ENCODE results near the gene PFKL. TPM values are rescaled to one million over a fixed set of nuclear protein-coding genes. Genes with fewer than 3 reads are reported as not detected.

Gene PFKL
- polyA plus RNA-seq, 2 of the 4 experiments (the other 2 are of a cell fraction): 23.2 to 38.7 TPM

DNA sequence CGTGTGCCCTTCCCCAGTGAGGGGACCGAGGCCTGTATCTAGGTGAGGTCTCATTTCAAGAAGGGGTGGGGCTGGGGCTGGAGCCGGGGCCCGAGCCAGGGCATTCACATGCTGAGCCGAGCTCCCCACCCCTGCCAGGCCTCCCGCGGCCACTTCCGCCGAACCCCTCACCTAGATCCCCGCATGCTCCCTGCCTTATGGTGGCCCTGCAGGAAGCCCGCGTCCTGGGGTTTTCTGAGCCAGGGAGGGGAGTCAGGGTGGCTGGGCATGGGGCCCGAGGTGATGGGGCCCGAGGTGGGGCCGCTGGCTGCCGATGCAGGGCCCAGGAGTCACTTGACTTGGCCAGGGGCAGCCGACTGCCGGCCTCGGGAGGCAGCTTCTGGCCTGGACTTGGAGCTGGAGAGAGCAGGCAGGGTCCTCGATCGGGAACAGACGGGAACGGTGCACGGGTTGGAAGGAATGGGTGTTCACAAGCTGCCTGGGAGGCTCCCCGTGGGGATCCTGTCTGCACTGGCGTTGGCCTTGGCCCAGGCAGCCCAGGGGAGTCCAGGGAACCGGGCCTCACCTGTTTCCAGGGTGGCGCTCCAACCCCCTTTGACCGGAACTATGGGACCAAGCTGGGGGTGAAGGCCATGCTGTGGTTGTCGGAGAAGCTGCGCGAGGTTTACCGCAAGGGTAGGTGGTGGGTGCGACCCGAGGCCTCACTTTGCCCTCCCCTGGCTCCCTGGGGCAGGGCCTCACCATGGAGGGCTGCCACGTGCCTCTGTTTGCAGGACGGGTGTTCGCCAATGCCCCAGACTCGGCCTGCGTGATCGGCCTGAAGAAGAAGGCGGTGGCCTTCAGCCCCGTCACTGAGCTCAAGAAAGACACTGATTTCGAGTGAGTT is 25.8 kb downstream of the PFKL start:
- ATAC-seq (no peak), FAIRE-seq (no peak), DNase-seq (ENCODE audit: low read depth in 1 of 2, low spot score in 1 of 2) (no peak)
- CTCF ChIA-PET: interaction anchor here (0.8 to 1.5 kb wide), 3 partner anchors 9 to 22 kb away, joined by 3 to 7 read pairs (median 4); no protein-coding TSS in a partner anchor
- WGBS (ENCODE audit: missing lambda C conversion rate): 94% methylated on average over 30 of the region's 44 CpGs
- H3K4me1 ChIP-seq: no peaks in the 10 kb centered on the region
- no peak overlapping the region for H3K27ac ChIP-seq
- H3K4me3 ChIP-seq: no peak overlapping the region
- no peak for TF ChIP-seq POLR2A (IDR thresholded peaks at IDR 0.05; ENCODE audit: low read length)
- no peak for TF ChIP-seq TFCP2L1 (CRISPR knock-in tag; IDR thresholded peaks at IDR 0.05)
- no peak for TF ChIP-seq RFX5 (IDR thresholded peaks at IDR 0.05)
- TF ChIP-seq ZFP36 (IDR thresholded peaks at IDR 0.05; ENCODE audit: borderline replicate concordance, partially characterized antibody): no peak
- no peak for TF ChIP-seq SMC3 (IDR thresholded peaks at IDR 0.05)
- TF ChIP-seq, protein P1, sequence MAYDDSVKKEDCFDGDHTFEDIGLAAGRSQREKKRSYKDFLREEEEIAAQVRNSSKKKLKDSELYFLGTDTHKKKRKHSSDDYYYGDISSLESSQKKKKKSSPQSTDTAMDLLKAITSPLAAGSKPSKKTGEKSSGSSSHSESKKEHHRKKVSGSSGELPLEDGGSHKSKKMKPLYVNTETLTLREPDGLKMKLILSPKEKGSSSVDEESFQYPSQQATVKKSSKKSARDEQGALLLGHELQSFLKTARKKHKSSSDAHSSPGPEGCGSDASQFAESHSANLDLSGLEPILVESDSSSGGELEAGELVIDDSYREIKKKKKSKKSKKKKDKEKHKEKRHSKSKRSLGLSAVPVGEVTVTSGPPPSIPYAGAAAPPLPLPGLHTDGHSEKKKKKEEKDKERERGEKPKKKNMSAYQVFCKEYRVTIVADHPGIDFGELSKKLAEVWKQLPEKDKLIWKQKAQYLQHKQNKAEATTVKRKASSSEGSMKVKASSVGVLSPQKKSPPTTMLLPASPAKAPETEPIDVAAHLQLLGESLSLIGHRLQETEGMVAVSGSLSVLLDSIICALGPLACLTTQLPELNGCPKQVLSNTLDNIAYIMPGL (CRISPR knock-in tag; IDR thresholded peaks at IDR 0.05; ENCODE audit: borderline replicate concordance): no peak
- TF ChIP-seq NPAS2 (CRISPR knock-in tag; IDR thresholded peaks at IDR 0.05; ENCODE audit: borderline replicate concordance): no peak
- TF ChIP-seq, protein P2, sequence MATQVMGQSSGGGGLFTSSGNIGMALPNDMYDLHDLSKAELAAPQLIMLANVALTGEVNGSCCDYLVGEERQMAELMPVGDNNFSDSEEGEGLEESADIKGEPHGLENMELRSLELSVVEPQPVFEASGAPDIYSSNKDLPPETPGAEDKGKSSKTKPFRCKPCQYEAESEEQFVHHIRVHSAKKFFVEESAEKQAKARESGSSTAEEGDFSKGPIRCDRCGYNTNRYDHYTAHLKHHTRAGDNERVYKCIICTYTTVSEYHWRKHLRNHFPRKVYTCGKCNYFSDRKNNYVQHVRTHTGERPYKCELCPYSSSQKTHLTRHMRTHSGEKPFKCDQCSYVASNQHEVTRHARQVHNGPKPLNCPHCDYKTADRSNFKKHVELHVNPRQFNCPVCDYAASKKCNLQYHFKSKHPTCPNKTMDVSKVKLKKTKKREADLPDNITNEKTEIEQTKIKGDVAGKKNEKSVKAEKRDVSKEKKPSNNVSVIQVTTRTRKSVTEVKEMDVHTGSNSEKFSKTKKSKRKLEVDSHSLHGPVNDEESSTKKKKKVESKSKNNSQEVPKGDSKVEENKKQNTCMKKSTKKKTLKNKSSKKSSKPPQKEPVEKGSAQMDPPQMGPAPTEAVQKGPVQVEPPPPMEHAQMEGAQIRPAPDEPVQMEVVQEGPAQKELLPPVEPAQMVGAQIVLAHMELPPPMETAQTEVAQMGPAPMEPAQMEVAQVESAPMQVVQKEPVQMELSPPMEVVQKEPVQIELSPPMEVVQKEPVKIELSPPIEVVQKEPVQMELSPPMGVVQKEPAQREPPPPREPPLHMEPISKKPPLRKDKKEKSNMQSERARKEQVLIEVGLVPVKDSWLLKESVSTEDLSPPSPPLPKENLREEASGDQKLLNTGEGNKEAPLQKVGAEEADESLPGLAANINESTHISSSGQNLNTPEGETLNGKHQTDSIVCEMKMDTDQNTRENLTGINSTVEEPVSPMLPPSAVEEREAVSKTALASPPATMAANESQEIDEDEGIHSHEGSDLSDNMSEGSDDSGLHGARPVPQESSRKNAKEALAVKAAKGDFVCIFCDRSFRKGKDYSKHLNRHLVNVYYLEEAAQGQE (IDR thresholded peaks at IDR 0.05): no peak
- no peak for TF ChIP-seq RAD21 (conservative IDR thresholded peaks at IDR 0.05 in 1 of 2, IDR thresholded peaks at IDR 0.05 in 1 of 2)
- no peak for TF ChIP-seq ZSCAN20 (CRISPR knock-in tag; IDR thresholded peaks at IDR 0.05)
- TF ChIP-seq, protein P3, sequence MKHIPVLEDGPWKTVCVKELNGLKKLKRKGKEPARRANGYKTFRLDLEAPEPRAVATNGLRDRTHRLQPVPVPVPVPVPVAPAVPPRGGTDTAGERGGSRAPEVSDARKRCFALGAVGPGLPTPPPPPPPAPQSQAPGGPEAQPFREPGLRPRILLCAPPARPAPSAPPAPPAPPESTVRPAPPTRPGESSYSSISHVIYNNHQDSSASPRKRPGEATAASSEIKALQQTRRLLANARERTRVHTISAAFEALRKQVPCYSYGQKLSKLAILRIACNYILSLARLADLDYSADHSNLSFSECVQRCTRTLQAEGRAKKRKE (CRISPR knock-in tag; IDR thresholded peaks at IDR 0.05; ENCODE audit: low read depth): no peak
- no peak for TF ChIP-seq POLR2AphosphoS2 (conservative IDR thresholded peaks at IDR 0.05; ENCODE audit: low read length)
- POLR2A ChIA-PET: no interaction called here
- H3K9me3 ChIP-seq: no peaks in the 10 kb centered on the region
- no peak overlapping the region for H3K4me2 ChIP-seq

DNA sequence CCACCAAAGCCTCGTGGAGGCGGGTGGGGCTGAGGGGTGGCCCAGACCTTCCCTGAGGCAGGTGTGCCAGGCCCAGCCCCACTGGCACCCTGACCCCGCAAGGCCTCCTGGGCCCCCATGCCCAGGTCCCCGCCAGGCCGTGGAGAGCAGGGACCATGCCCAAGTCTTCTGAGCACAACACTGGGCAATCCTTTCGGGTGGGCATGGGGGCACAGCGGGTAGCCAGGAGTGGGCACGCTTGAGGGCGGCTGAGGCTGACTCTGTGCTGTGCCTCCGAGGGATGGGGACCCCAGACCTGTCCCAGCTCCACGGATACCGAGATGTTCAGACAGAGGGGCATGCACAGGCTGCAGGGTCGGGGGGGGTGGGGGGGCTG is 26.4 kb downstream of the PFKL start:
- DNase-seq (ENCODE audit: low read depth in 1 of 2, low spot score in 1 of 2) (no peak), FAIRE-seq (no peak), ATAC-seq (no peak)
- Histone ChIP-seq H3K4me2 (no peak overlapping the region), H3K4me3 (no peak overlapping the region), H3K4me1 (no peaks in the 10 kb centered on the region), H3K9me3 (no peaks in the 10 kb centered on the region), H3K27ac (no peak overlapping the region)
- CTCF ChIA-PET: interaction anchor here (0.8 to 1.5 kb wide), 3 partner anchors 9 to 22 kb away, joined by 3 to 7 read pairs (median 4); no protein-coding TSS in a partner anchor
- no CpG with 5 or more reads among the region's 13 CpGs for whole genome bisulfite sequencing (ENCODE audit: missing lambda C conversion rate)
- POLR2A ChIA-PET: no interaction called here
- TF ChIP-seq HDAC2 (IDR thresholded peaks at IDR 0.05) (no peak), EHMT2 (IDR thresholded peaks at IDR 0.05; ENCODE audit: low read depth) (no peak), CHD2 (IDR thresholded peaks at IDR 0.05; ENCODE audit: low read length, partially characterized antibody) (no peak), CHD4 (IDR thresholded peaks at IDR 0.05; ENCODE audit: borderline replicate concordance) (no peak), JUNB (IDR thresholded peaks at IDR 0.05) (no peak), RARB (CRISPR knock-in tag; IDR thresholded peaks at IDR 0.05) (no peak), MAZ (IDR thresholded peaks at IDR 0.05; ENCODE audit: borderline replicate concordance, low read depth, low read length) (no peak), NFE2L2 (conservative IDR thresholded peaks at IDR 0.05; ENCODE audit: low read length) (no peak), RAD21 (conservative IDR thresholded peaks at IDR 0.05 in 1 of 2, IDR thresholded peaks at IDR 0.05 in 1 of 2) (no peak), RFX5 (IDR thresholded peaks at IDR 0.05) (no peak), NR3C1 (IDR thresholded peaks at IDR 0.05) (no peak), CEBPB (IDR thresholded peaks at IDR 0.05) (no peak)
- TF ChIP-seq, protein P1 (CRISPR knock-in tag; IDR thresholded peaks at IDR 0.05; ENCODE audit: borderline replicate concordance): no peak
- TF ChIP-seq, protein P4, sequence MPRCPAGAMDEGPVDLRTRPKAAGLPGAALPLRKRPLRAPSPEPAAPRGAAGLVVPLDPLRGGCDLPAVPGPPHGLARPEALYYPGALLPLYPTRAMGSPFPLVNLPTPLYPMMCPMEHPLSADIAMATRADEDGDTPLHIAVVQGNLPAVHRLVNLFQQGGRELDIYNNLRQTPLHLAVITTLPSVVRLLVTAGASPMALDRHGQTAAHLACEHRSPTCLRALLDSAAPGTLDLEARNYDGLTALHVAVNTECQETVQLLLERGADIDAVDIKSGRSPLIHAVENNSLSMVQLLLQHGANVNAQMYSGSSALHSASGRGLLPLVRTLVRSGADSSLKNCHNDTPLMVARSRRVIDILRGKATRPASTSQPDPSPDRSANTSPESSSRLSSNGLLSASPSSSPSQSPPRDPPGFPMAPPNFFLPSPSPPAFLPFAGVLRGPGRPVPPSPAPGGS (IDR thresholded peaks at IDR 0.05): no peak
- TF ChIP-seq, protein P5, sequence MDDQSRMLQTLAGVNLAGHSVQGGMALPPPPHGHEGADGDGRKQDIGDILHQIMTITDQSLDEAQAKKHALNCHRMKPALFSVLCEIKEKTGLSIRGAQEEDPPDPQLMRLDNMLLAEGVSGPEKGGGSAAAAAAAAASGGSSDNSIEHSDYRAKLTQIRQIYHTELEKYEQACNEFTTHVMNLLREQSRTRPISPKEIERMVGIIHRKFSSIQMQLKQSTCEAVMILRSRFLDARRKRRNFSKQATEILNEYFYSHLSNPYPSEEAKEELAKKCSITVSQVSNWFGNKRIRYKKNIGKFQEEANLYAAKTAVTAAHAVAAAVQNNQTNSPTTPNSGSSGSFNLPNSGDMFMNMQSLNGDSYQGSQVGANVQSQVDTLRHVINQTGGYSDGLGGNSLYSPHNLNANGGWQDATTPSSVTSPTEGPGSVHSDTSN (IDR thresholded peaks at IDR 0.05): no peak
- TF ChIP-seq, protein P3 (CRISPR knock-in tag; IDR thresholded peaks at IDR 0.05; ENCODE audit: low read depth): no peak
